Cardiac fibroblast (primary cell): ENCODE measurements around the gene KLK15.

Source experiments
- DNase-seq, 2 donors: peaks; one replicate each; pipeline versions ENCODE4 v3.0.0 to v3.0.0-alpha.2; 2010; ENCODE audit warnings: low read depth in 2 of 2
- H3K4me3 ChIP-seq, 2 donors: replicated peaks in 1 of 2; 1 replicate in 1 of 2; 2 replicates in 1 of 2; pipeline ENCODE4 v1.5.1; 2011; ENCODE audit warnings: low read depth in 2 of 2, low read length in 2 of 2, mild to moderate bottlenecking in 2 of 2, moderate library complexity in 1 of 2
- CTCF ChIP-seq: IDR thresholded peaks from one replicate; pipeline ENCODE4 v1.5.1; 2011; ENCODE audit warnings: low read depth, mild to moderate bottlenecking, low read length, inconsistent platforms

The KLK15 gene

GRCh38 chr19:50833117-50833801 is at the start of gene KLK15:
TSS of gene KLK15 (minus strand) at chr19:50833574. CDS start at chr19:50831492, 2,082 bp downstream.
- TF ChIP-seq CTCF: no peak

GRCh38 chr19:50882188-50882587 is 48.8 kb upstream of the KLK15 start:
- no peak for DNase-seq
- no peak for TF ChIP-seq CTCF
- H3K4me3 ChIP-seq: no peak overlapping the region

More at GRCh38 chr19:50833117-50833801, at the start of gene KLK15:
- no peak within 1 kb of the TSS for H3K4me3 ChIP-seq
- no peak for DNase-seq

GRCh38 chr19:50880241-50880640 is 46.9 kb upstream of the KLK15 start:
- no peak overlapping the region for H3K4me3 ChIP-seq
- no peak for DNase-seq
- TF ChIP-seq CTCF: no peak

GRCh38 chr19:50878851-50879250 is 45.5 kb upstream of the KLK15 start:
- no peak for TF ChIP-seq CTCF
- DNase-seq: no peak
- no peak overlapping the region for H3K4me3 ChIP-seq

- no peak overlapping the region for H3K4me3 ChIP-seq
- no peak for TF ChIP-seq CTCF
- DNase-seq: no peak
These were observed 44.0 kb upstream of the KLK15 start for GRCh38 chr19:50877338-50877737.

GRCh38 chr19:50876456-50876855 is 43.1 kb upstream of the KLK15 start:
- no peak overlapping the region for H3K4me3 ChIP-seq
- DNase-seq: no peak
- no peak for TF ChIP-seq CTCF
